Trophoblast cell (in vitro differentiated cells and primary cell): ENCODE data around the gene SLC38A6.

Experiments used
- DNase-seq, 2 donors: peaks; one replicate each; pipeline ENCODE4 v3.0.0-alpha.2; 2016
- H2AFZ ChIP-seq: 2 replicates; pipeline ENCODE4 v1.6.1; 2013; ENCODE audit warnings: low read length, moderate library complexity, mild to moderate bottlenecking; ENCODE audit not compliant: insufficient read depth, poor library complexity
- H2AK5ac ChIP-seq: 2 replicates; pipeline ENCODE4 v1.6.1; 2013; ENCODE audit warnings: mild to moderate bottlenecking, low read length
- H2BK120ac ChIP-seq: 2 replicates; pipeline ENCODE4 v1.6.1; 2013; ENCODE audit warnings: low read length, mild to moderate bottlenecking, moderate library complexity; ENCODE audit not compliant: insufficient read depth, poor library complexity
- H2BK12ac ChIP-seq: 2 replicates; pipeline ENCODE4 v1.6.1; 2013; ENCODE audit warnings: mild to moderate bottlenecking, low read length, moderate library complexity
- H2BK5ac ChIP-seq: 2 replicates; pipeline ENCODE4 v1.6.1; 2013; ENCODE audit warnings: low read length, low read depth, moderate library complexity, mild to moderate bottlenecking; ENCODE audit not compliant: poor library complexity
- H3K14ac ChIP-seq: 2 replicates; pipeline ENCODE4 v1.6.1; 2013; ENCODE audit warnings: mild to moderate bottlenecking, low read length
- H3K18ac ChIP-seq: 2 replicates; pipeline ENCODE4 v1.6.1; 2013; ENCODE audit warnings: mild to moderate bottlenecking, low read length
- H3K23ac ChIP-seq: 2 replicates; pipeline ENCODE4 v1.6.1; 2013; ENCODE audit warnings: low read length
- H3K27ac ChIP-seq: 2 replicates; pipeline ENCODE4 v1.5.1; 2013; ENCODE audit warnings: low read depth, mild to moderate bottlenecking, inconsistent platforms, low read length, moderate library complexity
- H3K27me3 ChIP-seq: 2 replicates; pipeline ENCODE4 v1.6.1; 2013; ENCODE audit warnings: inconsistent platforms, mild to moderate bottlenecking, low read length, moderate library complexity; ENCODE audit not compliant: insufficient read depth
- H3K36me3 ChIP-seq, 2 experiments: 1 replicate in 1 of 2; 2 replicates in 1 of 2; pipeline ENCODE4 v1.6.1; 2013; ENCODE audit warnings: low read length in 2 of 2, mild to moderate bottlenecking in 2 of 2, moderate library complexity in 1 of 2; ENCODE audit not compliant: insufficient read depth in 2 of 2, control insufficient read depth in 1 of 2
- H3K4ac ChIP-seq: 2 replicates; pipeline ENCODE4 v1.6.1; 2013; ENCODE audit warnings: low read depth, mild to moderate bottlenecking, low read length, moderate library complexity
- H3K4me1 ChIP-seq, 2 experiments: 1 replicate in 1 of 2; 2 replicates in 1 of 2; pipeline ENCODE4 v1.6.1; 2013; ENCODE audit warnings: low read length in 2 of 2, mild to moderate bottlenecking in 2 of 2, moderate library complexity in 1 of 2; ENCODE audit not compliant: insufficient read depth in 2 of 2, control insufficient read depth in 1 of 2
- H3K4me2 ChIP-seq: 2 replicates; pipeline ENCODE4 v1.6.1; 2013; ENCODE audit warnings: inconsistent platforms, mild to moderate bottlenecking, low read length, moderate library complexity
- H3K4me3 ChIP-seq: 2 replicates; pipeline ENCODE4 v1.5.1; 2013; ENCODE audit warnings: mild to moderate bottlenecking, low read depth, low read length, inconsistent platforms
- H3K79me1 ChIP-seq: one replicate; pipeline ENCODE4 v1.6.1; 2013; ENCODE audit warnings: low read length
- H3K79me2 ChIP-seq: 2 replicates; pipeline ENCODE4 v1.6.1; 2013; ENCODE audit warnings: low read length, mild to moderate bottlenecking; ENCODE audit not compliant: control insufficient read depth, insufficient read depth, poor library complexity
- H3K9ac ChIP-seq: 2 replicates; pipeline ENCODE4 v1.6.1; 2013; ENCODE audit warnings: mild to moderate bottlenecking, low read length
- H3K9me3 ChIP-seq: 2 replicates; pipeline ENCODE4 v1.6.1; 2013; ENCODE audit warnings: low read depth, mild to moderate bottlenecking, control low read depth, inconsistent platforms, low read length; ENCODE audit not compliant: insufficient read depth
- H4K12ac ChIP-seq: 2 replicates; pipeline ENCODE4 v1.6.1; 2013; ENCODE audit warnings: low read depth, mild to moderate bottlenecking, low read length, moderate library complexity
- H4K8ac ChIP-seq: 2 replicates; pipeline ENCODE4 v1.6.1; 2013; ENCODE audit warnings: low read depth, mild to moderate bottlenecking, low read length, moderate library complexity
- H4K91ac ChIP-seq: one replicate; pipeline ENCODE4 v1.6.1; 2013; ENCODE audit warnings: low read depth, mild to moderate bottlenecking, low read length, moderate library complexity
- WGBS: extraction: QIAGEN DNeasy Blood & Tissue Kit; methylation state at CpG from one replicate; pipeline ENCODE4 v1.1.7; 2013; ENCODE audit warnings: missing lambda C conversion rate; ENCODE audit not compliant: insufficient read length, insufficient coverage; ENCODE audit errors: extremely low coverage; 5-methylcytosine and 5-hydroxymethylcytosine counted together

The SLC38A6 gene

DNA sequence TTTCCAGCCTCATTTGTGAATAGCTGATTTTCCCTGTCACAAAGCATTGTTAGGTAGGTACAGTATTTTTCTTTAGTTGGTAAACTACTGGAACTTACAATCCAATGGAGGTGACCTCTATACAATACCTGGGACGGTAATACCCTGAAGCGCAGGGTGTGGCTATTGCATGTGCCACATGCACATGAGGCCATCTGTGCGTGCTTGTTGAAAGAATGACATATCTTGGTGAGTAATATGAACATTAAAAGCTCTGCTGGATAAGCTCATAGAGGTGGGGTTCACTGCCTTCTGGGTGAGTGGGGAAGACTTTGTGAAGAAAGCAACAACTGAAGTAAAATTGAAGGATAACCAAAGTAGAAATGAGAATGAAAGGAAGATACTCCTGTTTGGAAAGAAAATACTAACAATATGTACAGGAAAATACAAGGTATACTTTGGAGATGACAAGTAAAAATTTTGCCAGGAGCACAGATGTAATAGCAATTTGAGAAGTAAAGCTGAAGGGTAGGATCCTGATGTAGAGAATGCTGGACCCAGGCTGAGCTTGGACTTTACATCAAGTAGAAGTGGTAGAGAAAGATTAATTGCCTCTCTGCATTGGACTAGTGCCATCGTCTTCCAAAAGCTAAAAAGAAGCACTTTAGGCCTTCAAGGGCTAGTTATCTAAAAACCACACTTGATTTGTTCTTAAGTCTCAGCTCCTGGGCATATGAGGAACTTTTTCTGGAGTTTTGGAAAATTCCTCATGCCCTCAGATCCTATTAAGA lies 97.1 kb downstream of the SLC38A6 start:
- no peak overlapping the region for H3K27ac ChIP-seq
- no peak overlapping the region for H2BK120ac ChIP-seq
- DNase-seq: peak; percentile 21 to 36
- H3K79me2 ChIP-seq: peaks cover 2% of the 10 kb centered on the region
- H3K79me1 ChIP-seq: no peaks in the 10 kb centered on the region
- H4K91ac ChIP-seq: no peak overlapping the region
- H3K27me3 ChIP-seq: no peaks in the 10 kb centered on the region
- no peak overlapping the region for H3K4me2 ChIP-seq
- no peaks in the 10 kb centered on the region for H3K9me3 ChIP-seq
- no peak overlapping the region for H4K12ac ChIP-seq
- H3K14ac ChIP-seq: no peak overlapping the region
- no peaks in the 10 kb centered on the region for H3K4me1 ChIP-seq
- no CpG with 5 or more reads among the region's 4 CpGs for WGBS
- no peak overlapping the region for H2AK5ac ChIP-seq
- H3K9ac ChIP-seq: no peak overlapping the region
- no peak overlapping the region for H3K4me3 ChIP-seq
- H3K4ac ChIP-seq: no peak overlapping the region
- H2AFZ ChIP-seq: no peak overlapping the region
- H3K23ac ChIP-seq: no peak overlapping the region
- H3K36me3 ChIP-seq: no peaks in the 10 kb centered on the region
- H2BK12ac ChIP-seq: no peak overlapping the region
- H2BK5ac ChIP-seq: no peak overlapping the region
- H3K18ac ChIP-seq: no peak overlapping the region
- H4K8ac ChIP-seq: no peak overlapping the region

DNA sequence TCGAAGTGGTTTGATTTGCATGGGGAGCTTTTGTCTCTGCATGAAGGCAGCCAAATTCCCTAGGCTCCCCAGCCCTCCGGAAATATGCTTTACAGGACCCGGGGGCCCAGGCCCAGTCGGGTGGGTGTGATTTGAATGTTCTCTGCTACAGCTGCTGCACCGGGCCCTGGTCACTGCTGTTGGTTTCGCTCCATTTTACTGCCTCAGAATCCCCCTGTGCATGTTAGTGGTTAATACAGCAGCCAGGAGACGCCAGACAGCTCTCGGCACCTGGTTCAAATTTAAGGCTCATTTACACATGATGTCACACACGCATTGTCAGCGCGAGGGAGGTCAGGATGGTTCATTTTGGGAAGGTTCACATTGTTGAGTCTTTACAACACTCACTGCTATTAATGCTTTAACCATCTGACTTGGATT lies 99.6 kb downstream of the SLC38A6 start:
- Histone ChIP-seq H3K4me3 (no peak overlapping the region), H4K8ac (no peak overlapping the region), H3K27me3 (no peaks in the 10 kb centered on the region), H3K36me3 (peaks cover 0 to 2% of the 10 kb centered on the region in 2 experiments), H2BK5ac (no peak overlapping the region), H3K27ac (no peak overlapping the region), H2BK12ac (no peak overlapping the region), H2BK120ac (no peak overlapping the region), H3K23ac (no peak overlapping the region), H4K12ac (no peak overlapping the region), H3K4me1 (no peaks in the 10 kb centered on the region), H3K9ac (no peak overlapping the region), H3K4me2 (no peak overlapping the region), H3K14ac (no peak overlapping the region), H3K18ac (no peak overlapping the region), H2AFZ (no peak overlapping the region), H2AK5ac (no peak overlapping the region), H3K4ac (no peak overlapping the region), H3K79me1 (no peaks in the 10 kb centered on the region), H3K79me2 (peaks cover 2% of the 10 kb centered on the region), H3K9me3 (peaks cover 1% of the 10 kb centered on the region), H4K91ac (no peak overlapping the region)
- WGBS: no CpG with 5 or more reads among the region's 11 CpGs
- DNase-seq: no peak

DNA sequence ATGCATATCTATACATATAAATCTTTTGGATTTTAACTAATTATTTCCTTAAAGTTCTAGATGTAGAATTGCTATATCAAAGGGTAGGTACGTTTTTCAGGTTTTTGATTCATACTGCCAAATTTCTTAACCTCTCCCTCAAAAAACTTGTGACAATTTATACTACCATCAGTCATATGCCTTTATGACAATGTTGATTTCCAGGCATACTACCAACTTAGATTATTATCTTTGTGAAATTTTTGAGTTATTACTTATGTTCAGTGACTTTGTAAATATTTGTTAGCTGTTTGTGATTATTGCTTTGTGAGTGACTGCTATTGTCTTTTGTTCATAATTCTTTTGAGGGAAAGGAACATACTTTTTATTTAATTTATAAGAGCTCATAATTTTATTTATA lies 107.0 kb downstream of the SLC38A6 start:
- Histone ChIP-seq H2BK12ac (no peak overlapping the region), H3K4me1 (peaks cover 0 to 2% of the 10 kb centered on the region in 2 experiments), H2AK5ac (no peak overlapping the region), H3K9me3 (peaks cover 1% of the 10 kb centered on the region), H4K91ac (no peak overlapping the region), H3K4me3 (no peak overlapping the region), H3K27ac (no peak overlapping the region), H3K14ac (no peak overlapping the region), H2BK120ac (no peak overlapping the region), H2AFZ (no peak overlapping the region), H3K36me3 (peaks cover 0 to 2% of the 10 kb centered on the region in 2 experiments), H4K12ac (no peak overlapping the region), H3K79me2 (no peaks in the 10 kb centered on the region), H3K4me2 (no peak overlapping the region), H3K27me3 (no peaks in the 10 kb centered on the region), H3K79me1 (no peaks in the 10 kb centered on the region), H3K9ac (no peak overlapping the region), H2BK5ac (no peak overlapping the region), H3K18ac (no peak overlapping the region), H3K4ac (no peak overlapping the region), H4K8ac (no peak overlapping the region), H3K23ac (no peak overlapping the region)
- DNase-seq: peak in 1 of 2 donors; percentile 41
- WGBS: no CpG with 5 or more reads among the region's 1 CpG

DNA sequence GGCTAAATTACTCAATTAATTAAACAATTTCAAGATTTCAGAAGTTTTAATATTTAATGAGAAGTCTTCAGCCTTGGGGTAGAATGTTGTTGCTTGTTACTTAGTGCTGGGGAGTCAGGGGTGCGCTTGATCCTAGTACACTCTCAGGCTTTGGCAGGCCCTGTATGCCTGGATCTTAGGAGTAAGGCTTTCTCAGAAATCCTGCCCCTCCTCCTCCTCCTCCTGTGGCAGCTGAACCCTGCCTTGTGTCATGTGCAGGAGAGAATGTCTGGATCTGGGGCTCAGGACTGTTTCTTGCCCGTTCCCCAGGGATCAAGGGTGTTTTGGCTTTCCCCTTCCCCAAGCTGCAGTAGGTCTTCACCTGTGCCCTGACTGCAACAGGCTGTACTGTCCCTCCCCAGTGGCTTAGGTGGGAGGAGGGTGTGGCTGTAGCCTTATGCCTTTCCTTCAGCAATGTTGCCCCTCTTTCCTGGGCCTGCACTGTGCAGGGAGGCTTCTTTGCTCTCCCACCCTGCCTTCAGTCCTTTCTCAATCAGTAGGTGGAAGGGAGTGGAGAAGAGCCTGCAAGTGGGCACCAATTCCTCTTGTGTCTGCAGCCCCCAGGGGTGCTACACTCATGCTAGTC lies 108.2 kb downstream of the SLC38A6 start:
- no peak overlapping the region for H2AK5ac ChIP-seq
- H3K79me1 ChIP-seq: no peaks in the 10 kb centered on the region
- H3K27ac ChIP-seq: no peak overlapping the region
- peaks cover 0 to 2% of the 10 kb centered on the region in 2 experiments for H3K4me1 ChIP-seq
- H3K4me2 ChIP-seq: no peak overlapping the region
- no peak overlapping the region for H4K91ac ChIP-seq
- no peak overlapping the region for H3K18ac ChIP-seq
- H4K8ac ChIP-seq: no peak overlapping the region
- H2BK120ac ChIP-seq: no peak overlapping the region
- no peaks in the 10 kb centered on the region for H3K79me2 ChIP-seq
- no peaks in the 10 kb centered on the region for H3K36me3 ChIP-seq
- no peak overlapping the region for H3K23ac ChIP-seq
- H3K27me3 ChIP-seq: no peaks in the 10 kb centered on the region
- H3K14ac ChIP-seq: no peak overlapping the region
- no peak overlapping the region for H4K12ac ChIP-seq
- peaks cover 1% of the 10 kb centered on the region for H3K9me3 ChIP-seq
- no peak overlapping the region for H3K9ac ChIP-seq
- H2BK12ac ChIP-seq: no peak overlapping the region
- H2BK5ac ChIP-seq: no peak overlapping the region
- H2AFZ ChIP-seq: no peak overlapping the region
- no peak overlapping the region for H3K4ac ChIP-seq
- no CpG with 5 or more reads among the region's 2 CpGs for WGBS
- peak overlapping the region; percentile 20 for H3K4me3 ChIP-seq
- no peak for DNase-seq
